ENCODE measurements around the gene EIF4A2. TPM values are rescaled to one million over a fixed set of nuclear protein-coding genes. Genes with fewer than 3 reads are reported as not detected.
A peak's percentile ranks its signal among the peaks of the same experiment; 100 is the strongest.

The EIF4A2 gene
- total and polyA plus RNA-seq, 2 of the 13 experiments (the other 11 are each of a cell fraction or from before 2014, with no cell fraction given), result 480 to 596 TPM

DNA sequence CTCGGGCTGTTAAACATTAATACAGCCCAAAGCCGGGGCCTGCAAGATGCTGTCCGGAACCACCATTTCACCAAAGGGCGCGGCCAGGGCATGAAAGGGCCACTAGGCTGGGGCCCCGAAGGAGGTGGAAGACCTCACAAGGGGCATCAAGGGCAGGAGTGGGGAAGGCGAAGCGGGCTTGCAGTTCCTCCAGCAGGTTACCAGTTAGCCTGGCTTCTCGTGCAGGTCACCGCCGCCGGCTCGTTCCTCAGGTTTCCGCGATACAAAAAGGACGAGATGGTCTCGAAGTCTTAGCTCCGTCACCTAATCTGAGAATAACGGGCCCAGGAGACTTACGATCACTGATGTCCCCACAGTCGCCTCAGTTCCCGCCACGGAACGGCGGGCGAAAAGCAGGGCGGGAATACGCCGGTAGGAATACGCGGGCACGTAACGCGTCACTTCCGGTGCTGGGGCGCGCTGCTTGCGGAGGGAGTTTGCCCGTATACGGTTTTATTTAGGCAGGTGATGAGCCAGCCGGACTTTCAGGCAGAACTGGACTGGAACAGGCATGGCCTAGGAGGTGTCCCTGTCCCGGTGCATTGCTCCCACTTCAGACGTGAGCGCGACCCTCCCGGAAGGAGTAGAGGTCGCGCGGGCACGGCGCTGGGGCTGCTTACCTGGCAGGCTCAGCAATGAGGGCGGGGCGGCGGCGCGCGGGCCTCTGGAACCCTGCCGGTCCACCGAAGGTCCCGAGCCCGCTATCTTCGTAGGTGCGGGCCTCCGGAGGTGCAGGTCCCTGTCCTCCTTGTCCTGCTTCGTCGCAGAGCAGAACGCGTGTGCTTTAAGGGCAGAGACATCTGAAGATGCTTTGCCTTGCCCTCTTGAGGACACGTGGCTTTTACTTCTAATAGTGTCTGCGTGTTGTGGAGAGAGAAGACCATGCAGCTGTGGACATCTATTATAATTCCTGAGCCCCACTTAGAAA, 23.0 kb downstream of the EIF4A2 start, which contains the start of gene RFC4 (continued):
- TF ChIP-seq, protein P1, sequence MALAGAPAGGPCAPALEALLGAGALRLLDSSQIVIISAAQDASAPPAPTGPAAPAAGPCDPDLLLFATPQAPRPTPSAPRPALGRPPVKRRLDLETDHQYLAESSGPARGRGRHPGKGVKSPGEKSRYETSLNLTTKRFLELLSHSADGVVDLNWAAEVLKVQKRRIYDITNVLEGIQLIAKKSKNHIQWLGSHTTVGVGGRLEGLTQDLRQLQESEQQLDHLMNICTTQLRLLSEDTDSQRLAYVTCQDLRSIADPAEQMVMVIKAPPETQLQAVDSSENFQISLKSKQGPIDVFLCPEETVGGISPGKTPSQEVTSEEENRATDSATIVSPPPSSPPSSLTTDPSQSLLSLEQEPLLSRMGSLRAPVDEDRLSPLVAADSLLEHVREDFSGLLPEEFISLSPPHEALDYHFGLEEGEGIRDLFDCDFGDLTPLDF (CRISPR knock-in tag; IDR thresholded peaks at IDR 0.05), result peak; percentile 99
- TF ChIP-seq ZNF460 (CRISPR knock-in tag; IDR thresholded peaks at IDR 0.05; ENCODE audit: borderline replicate concordance) (no peak), GATAD1 (CRISPR knock-in tag; IDR thresholded peaks at IDR 0.05) (peak; percentile 99), PAF1 (CRISPR knock-in tag; IDR thresholded peaks at IDR 0.05) (no peak), ZNF768 (CRISPR knock-in tag; IDR thresholded peaks at IDR 0.05) (peak; percentile 67), ZFYVE20 (CRISPR knock-in tag; IDR thresholded peaks at IDR 0.05; ENCODE audit: borderline replicate concordance, low read depth) (peak; percentile 57; the same call in 1 of the 2 replicates), MEIS1 (CRISPR knock-in tag; IDR thresholded peaks at IDR 0.05; ENCODE audit: borderline replicate concordance) (peak; percentile 55), RFX5 (IDR thresholded peaks at IDR 0.05; ENCODE audit: low read depth, low read length) (no peak; the same call in 1 of the 2 replicates), CBX2 (IDR thresholded peaks at IDR 0.05; ENCODE audit: low read depth, low read length) (no peak), CBX2 (CRISPR knock-in tag; IDR thresholded peaks at IDR 0.05; ENCODE audit: low read depth) (no peak), MZF1 (CRISPR knock-in tag; IDR thresholded peaks at IDR 0.05; ENCODE audit: borderline replicate concordance) (no peak), ZNF570 (CRISPR knock-in tag; IDR thresholded peaks at IDR 0.05; ENCODE audit: borderline replicate concordance) (no peak), U2AF2 (IDR thresholded peaks at IDR 0.05; ENCODE audit: low read depth, low read length) (no peak), SAFB2 (CRISPR knock-in tag; IDR thresholded peaks at IDR 0.05; ENCODE audit: borderline replicate concordance, low read depth) (no peak), ZNF816 (CRISPR knock-in tag; IDR thresholded peaks at IDR 0.05; ENCODE audit: borderline replicate concordance) (no peak)
- TF ChIP-seq, protein P2, sequence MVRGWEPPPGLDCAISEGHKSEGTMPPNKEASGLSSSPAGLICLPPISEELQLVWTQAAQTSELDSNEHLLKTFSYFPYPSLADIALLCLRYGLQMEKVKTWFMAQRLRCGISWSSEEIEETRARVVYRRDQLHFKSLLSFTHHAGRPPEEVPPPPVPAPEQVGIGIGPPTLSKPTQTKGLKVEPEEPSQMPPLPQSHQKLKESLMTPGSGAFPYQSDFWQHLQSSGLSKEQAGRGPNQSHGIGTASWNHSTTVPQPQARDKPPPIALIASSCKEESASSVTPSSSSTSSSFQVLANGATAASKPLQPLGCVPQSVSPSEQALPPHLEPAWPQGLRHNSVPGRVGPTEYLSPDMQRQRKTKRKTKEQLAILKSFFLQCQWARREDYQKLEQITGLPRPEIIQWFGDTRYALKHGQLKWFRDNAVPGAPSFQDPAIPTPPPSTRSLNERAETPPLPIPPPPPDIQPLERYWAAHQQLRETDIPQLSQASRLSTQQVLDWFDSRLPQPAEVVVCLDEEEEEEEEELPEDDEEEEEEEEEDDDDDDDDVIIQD (CRISPR knock-in tag; IDR thresholded peaks at IDR 0.05; ENCODE audit: low read depth), result no peak
- TF ChIP-seq, protein P3, sequence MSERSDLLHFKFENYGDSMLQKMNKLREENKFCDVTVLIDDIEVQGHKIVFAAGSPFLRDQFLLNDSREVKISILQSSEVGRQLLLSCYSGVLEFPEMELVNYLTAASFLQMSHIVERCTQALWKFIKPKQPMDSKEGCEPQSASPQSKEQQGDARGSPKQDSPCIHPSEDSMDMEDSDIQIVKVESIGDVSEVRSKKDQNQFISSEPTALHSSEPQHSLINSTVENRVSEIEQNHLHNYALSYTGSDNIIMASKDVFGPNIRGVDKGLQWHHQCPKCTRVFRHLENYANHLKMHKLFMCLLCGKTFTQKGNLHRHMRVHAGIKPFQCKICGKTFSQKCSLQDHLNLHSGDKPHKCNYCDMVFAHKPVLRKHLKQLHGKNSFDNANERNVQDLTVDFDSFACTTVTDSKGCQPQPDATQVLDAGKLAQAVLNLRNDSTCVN (CRISPR knock-in tag; IDR thresholded peaks at IDR 0.05; ENCODE audit: borderline replicate concordance), result no peak
- TF ChIP-seq, protein P4, sequence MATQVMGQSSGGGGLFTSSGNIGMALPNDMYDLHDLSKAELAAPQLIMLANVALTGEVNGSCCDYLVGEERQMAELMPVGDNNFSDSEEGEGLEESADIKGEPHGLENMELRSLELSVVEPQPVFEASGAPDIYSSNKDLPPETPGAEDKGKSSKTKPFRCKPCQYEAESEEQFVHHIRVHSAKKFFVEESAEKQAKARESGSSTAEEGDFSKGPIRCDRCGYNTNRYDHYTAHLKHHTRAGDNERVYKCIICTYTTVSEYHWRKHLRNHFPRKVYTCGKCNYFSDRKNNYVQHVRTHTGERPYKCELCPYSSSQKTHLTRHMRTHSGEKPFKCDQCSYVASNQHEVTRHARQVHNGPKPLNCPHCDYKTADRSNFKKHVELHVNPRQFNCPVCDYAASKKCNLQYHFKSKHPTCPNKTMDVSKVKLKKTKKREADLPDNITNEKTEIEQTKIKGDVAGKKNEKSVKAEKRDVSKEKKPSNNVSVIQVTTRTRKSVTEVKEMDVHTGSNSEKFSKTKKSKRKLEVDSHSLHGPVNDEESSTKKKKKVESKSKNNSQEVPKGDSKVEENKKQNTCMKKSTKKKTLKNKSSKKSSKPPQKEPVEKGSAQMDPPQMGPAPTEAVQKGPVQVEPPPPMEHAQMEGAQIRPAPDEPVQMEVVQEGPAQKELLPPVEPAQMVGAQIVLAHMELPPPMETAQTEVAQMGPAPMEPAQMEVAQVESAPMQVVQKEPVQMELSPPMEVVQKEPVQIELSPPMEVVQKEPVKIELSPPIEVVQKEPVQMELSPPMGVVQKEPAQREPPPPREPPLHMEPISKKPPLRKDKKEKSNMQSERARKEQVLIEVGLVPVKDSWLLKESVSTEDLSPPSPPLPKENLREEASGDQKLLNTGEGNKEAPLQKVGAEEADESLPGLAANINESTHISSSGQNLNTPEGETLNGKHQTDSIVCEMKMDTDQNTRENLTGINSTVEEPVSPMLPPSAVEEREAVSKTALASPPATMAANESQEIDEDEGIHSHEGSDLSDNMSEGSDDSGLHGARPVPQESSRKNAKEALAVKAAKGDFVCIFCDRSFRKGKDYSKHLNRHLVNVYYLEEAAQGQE (IDR thresholded peaks at IDR 0.05; ENCODE audit: borderline replicate concordance in 1 of 2, low read depth in 1 of 2, low read length in 2 of 2), result peak in 1 of 2 experiments; percentile 31; a peak in 1 of 4 replicates
- TF ChIP-seq, protein P5, sequence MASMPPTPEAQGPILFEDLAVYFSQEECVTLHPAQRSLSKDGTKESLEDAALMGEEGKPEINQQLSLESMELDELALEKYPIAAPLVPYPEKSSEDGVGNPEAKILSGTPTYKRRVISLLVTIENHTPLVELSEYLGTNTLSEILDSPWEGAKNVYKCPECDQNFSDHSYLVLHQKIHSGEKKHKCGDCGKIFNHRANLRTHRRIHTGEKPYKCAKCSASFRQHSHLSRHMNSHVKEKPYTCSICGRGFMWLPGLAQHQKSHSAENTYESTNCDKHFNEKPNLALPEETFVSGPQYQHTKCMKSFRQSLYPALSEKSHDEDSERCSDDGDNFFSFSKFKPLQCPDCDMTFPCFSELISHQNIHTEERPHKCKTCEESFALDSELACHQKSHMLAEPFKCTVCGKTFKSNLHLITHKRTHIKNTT (CRISPR knock-in tag; IDR thresholded peaks at IDR 0.05), result no peak
